HG03378 (cell line): ENCODE measurements around the gene GLRB.
"Not testable (repeated sequence)": the region's sequence is repeated elsewhere in the genome, so short reads cannot be mapped to it uniquely, and the experiment has no call there.

ENCODE experiments used
- ATAC-seq: cut with Tn5 transposase; IDR thresholded peaks from one replicate; pipeline ENCODE4 v1.9.1; 2021; ENCODE audit warnings: mild to moderate bottlenecking, moderate library complexity; ENCODE audit not compliant: unreplicated experiment

Gene GLRB

DNA sequence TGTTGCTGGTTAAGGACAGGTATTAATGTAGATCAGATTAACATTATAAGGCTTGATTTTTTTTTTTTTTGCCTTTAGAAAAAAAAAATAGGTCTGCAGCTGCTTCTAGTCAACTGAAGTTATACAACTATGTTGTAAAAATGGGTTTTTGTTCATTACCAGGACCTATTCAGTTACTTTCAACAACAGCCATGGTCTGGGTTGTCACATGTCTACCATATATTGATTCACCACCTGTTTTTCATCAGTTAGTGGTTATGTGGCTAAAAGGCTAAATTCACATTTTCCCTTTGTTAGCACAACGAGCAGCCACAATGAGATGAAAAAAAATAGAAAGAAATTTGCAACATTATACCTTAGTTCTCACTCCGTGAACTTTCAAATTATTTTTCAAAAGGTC lies 45.5 kb downstream of the GLRB start:
- ATAC-seq, result no peak

DNA sequence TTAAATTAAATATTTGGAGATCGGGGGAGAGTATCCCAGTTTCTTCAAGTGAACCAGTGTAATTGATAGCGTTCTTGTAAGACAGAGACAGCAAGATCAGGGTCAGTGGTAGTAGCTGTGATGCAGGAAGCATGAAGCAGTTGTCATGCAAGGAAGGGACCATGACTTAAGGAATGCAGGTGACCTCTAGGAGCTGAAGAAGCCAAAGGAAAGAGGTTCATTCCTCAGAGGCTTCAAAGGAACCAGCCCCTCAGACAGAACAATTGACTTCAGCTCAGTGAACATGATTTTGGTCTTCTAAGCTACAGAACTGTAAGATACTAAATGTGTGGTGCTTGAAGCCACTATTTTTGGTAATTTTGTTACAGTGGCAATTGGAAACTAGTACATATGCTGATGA lies 51.6 kb downstream of the GLRB start:
- no peak for ATAC-seq

- ATAC-seq, result no peak
Measured at GRCh38 chr4:157128395-157128794, 52.4 kb downstream of the GLRB start.

- ATAC-seq, result no peak
Measured at GRCh38 chr4:157141976-157142375, 66.0 kb downstream of the GLRB start.

DNA sequence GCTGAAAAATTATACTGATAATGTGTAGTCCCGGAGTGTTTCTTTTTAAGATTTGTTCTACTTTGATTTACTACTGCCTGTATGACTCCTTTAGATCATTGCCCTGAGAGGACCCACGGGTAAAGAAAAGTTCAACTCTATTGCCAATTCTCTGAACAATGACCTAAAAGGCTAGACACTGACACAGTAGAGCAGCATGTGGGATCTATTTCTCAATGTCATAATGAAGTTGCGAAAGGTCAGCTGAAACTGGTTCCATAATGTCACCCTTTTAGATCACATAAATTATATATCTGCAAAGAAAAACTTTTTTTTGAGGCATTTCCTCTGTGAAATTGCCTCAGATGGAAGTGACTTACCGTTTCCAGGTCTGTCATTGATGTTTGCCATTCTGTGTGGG lies 67.4 kb downstream of the GLRB start:
- ATAC-seq, result no peak

GRCh38 chr4:157151711-157152110 lies 75.8 kb downstream of the GLRB start:
- ATAC-seq, result no peak

- no peak for ATAC-seq
Measured at GRCh38 chr4:157165935-157166610, 90.1 kb downstream of the GLRB start.

DNA sequence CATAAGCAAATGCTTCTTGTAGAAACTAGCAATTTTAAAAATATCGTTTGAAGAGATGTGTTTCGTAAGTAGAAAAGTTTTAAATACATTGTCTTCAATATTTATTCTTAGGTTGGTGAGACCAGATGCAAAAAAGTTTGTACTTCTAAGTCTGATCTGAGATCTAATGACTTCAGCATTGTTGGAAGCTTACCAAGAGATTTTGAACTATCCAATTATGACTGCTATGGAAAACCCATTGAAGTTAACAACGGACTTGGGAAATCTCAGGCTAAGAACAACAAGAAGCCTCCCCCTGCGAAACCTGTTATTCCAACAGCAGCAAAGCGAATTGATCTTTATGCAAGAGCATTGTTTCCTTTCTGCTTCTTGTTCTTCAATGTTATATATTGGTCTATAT lies 94.4 kb downstream of the GLRB start:
- ATAC-seq, result no peak

GRCh38 chr4:157172011-157172410 lies 96.1 kb downstream of the GLRB start:
- ATAC-seq, result no peak

GRCh38 chr4:157180268-157180667 lies 104.3 kb downstream of the GLRB start:
- not testable (repeated sequence) for ATAC-seq

- no peak for ATAC-seq
Measured at GRCh38 chr4:157184300-157184699, 108.3 kb downstream of the GLRB start.

- no peak for ATAC-seq
Measured at GRCh38 chr4:157185363-157185762, 109.4 kb downstream of the GLRB start.

GRCh38 chr4:157195374-157195773 lies 119.4 kb downstream of the GLRB start:
- no peak for ATAC-seq

GRCh38 chr4:157196046-157196445 lies 120.1 kb downstream of the GLRB start:
- ATAC-seq, result no peak

DNA sequence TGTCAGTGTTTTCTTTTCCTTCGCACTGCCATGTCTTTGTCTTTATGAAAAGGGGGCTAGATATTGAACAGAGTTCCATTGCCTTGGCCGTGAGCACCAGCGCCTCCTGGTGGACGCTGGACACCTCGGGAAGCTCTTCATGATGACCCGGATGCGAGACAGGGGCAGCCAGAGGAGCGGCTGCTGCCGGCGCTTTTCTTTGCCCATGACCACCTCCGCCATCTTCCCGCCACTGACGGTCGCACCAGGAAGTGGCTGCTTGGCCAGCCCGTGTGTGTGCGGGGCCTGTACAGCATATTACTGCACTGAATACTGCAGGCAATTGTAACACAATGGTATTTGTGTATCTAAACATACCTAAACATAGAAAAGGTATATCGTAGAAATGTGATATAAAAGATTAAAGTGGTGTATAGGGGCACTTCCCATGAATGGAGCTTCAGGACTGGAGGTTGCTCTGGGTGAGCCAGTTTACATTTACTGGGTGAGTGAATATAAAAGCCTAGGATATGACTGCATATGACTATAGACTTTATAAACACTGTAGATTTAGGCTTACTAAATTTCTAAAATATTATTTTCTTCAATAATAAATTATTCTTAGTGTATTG lies 128.8 kb downstream of the GLRB start:
- ATAC-seq, result no peak

GRCh38 chr4:157217708-157218107 lies 141.8 kb downstream of the GLRB start:
- ATAC-seq, result no peak

DNA sequence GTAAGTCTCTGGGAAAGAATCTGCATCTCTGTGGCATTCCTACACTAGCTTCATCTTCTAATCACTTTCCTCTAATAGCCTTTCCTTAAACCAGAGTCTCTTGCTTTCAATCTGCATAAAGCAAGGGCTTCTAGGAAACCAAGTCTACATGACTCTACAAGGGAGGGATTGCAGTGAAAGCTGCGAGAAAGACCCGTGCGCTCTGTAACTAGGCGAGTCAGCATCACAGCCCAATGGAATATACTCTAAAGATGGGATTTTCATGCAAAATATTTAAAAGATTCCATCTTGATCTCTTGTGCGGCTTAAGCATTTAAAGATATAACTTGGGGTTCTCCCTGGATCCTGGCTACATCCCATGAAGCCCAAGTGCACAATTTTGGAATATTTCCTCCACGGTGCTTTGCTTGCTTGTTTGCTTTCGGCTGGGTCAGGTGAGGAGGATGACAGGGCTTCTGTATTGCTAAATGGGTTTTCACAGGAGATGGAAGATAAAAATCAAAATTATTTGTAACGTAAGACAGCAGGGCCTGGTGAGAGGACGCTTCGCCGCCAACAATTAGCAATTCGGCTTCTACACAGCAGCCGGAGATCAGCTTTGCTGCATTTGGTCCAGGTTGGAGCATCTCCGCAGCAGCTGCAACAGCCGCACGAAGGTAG lies 143.9 kb downstream of the GLRB start:
- no peak for ATAC-seq

- ATAC-seq, result no peak
Measured at GRCh38 chr4:157220371-157220881, 144.5 kb downstream of the GLRB start, which contains the start of gene GRIA2. Gene GRIA2, plus strand, starts transcription at chr4:157220728. Its CDS starts 315 bp downstream, at chr4:157221043.

DNA sequence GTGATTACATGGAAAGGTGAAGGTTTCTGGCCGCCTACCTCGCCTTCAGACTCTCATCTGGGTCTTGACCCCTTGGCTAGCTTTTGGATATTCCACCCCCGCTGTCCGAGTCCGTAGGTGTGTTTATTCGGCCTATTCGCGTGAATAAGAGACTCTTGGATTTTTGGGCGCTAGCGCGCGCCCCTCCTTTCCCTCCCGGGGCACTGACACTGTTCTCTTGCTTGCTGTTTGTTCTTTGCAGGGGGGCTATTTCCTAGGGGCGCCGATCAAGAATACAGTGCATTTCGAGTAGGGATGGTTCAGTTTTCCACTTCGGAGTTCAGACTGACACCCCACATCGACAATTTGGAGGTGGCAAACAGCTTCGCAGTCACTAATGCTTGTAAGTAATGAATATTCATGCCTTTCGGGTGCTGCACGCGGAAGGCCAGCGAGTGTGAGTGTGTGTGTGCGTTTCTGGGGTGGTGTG lies 145.5 kb downstream of the GLRB start:
- ATAC-seq, result no peak
